ENCODE measurements around the gene ARSB.

DNA sequence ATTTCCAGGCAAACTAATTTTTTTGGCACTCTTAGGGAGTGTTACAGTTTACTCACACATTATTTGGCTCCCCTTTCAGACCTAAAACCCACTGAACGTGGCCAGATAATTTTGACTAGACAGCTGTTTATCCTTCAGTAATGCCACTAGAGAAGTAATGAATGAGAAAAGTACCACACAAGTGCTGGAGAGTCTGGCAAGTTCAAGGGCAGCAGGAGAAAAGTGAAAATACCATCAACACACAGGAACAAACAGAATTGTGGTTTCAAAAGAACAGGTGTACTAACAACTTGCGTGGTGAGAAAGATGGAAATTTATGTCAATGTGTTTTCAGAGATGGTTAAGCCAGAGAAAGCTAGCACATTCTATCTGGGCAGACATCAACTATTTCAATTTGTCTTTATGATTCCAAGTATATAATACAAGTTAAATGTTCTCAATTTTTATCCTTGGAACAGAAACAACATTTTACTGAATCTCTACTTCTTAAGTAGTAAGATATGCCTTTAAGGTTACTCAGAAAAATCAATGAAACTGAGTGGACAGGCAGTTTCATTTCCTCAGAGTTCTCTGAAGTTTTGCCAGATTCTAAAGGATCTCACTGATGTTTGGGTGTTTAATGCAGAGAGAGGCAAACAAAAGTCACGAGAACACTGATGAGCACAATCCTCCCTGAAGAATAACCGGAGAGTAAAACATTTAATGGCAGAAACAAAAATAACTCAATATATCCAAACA lies 91.0 kb downstream of the ARSB start:
- TF ChIP-seq, protein P1, sequence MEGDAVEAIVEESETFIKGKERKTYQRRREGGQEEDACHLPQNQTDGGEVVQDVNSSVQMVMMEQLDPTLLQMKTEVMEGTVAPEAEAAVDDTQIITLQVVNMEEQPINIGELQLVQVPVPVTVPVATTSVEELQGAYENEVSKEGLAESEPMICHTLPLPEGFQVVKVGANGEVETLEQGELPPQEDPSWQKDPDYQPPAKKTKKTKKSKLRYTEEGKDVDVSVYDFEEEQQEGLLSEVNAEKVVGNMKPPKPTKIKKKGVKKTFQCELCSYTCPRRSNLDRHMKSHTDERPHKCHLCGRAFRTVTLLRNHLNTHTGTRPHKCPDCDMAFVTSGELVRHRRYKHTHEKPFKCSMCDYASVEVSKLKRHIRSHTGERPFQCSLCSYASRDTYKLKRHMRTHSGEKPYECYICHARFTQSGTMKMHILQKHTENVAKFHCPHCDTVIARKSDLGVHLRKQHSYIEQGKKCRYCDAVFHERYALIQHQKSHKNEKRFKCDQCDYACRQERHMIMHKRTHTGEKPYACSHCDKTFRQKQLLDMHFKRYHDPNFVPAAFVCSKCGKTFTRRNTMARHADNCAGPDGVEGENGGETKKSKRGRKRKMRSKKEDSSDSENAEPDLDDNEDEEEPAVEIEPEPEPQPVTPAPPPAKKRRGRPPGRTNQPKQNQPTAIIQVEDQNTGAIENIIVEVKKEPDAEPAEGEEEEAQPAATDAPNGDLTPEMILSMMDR (IDR thresholded peaks at IDR 0.05): no peak
- TF ChIP-seq POLR2A (IDR thresholded peaks at IDR 0.05): no peak
